Stimulated activated CD4-positive, alpha-beta T cell treated with anti-CD3 and anti-CD28 coated beads, Interleukin-1b, Interleukin-23, amount 100 ng/mL, for 24 hours (primary cell): Measurements from ENCODE around the gene ZNF101.

Experiments
- DNase-seq, 4 experiments: peaks; one replicate each; pipeline ENCODE4 v3.0.0-alpha.2; 2020; ENCODE audit warnings: low read depth in 4 of 4, low spot score in 1 of 4

The ZNF101 gene

GRCh38 chr19:19637523-19638251 is 31.0 kb upstream of the ZNF101 start:
- DNase-seq: no peak

- no peak for DNase-seq
Observed at GRCh38 chr19:19642506-19643157, 26.0 kb upstream of the ZNF101 start.

GRCh38 chr19:19643158-19644053 is 25.2 kb upstream of the ZNF101 start, which contains the start of gene GMIP:
TSS of gene GMIP (minus strand) at chr19:19643657. CDS start at chr19:19643529, 128 bp downstream.
- peak; percentile 73 to 82 (median 76) for DNase-seq

GRCh38 chr19:19644054-19644388 is 24.6 kb upstream of the ZNF101 start:
- DNase-seq: no peak

- no peak for DNase-seq
Observed at GRCh38 chr19:19645233-19645870, 23.3 kb upstream of the ZNF101 start.

GRCh38 chr19:19647037-19647835 is 21.4 kb upstream of the ZNF101 start:
- DNase-seq: no peak

GRCh38 chr19:19649155-19649554 is 19.5 kb upstream of the ZNF101 start:
- no peak for DNase-seq

GRCh38 chr19:19649580-19649995 is 19.1 kb upstream of the ZNF101 start:
- no peak for DNase-seq

- no peak for DNase-seq
Observed at GRCh38 chr19:19650331-19650730, 18.3 kb upstream of the ZNF101 start.

- no peak for DNase-seq
Observed at GRCh38 chr19:19651076-19651475, 17.6 kb upstream of the ZNF101 start.

GRCh38 chr19:19652482-19653295 is 15.9 kb upstream of the ZNF101 start:
- DNase-seq: no peak

GRCh38 chr19:19653597-19654147 is 15.0 kb upstream of the ZNF101 start:
- no peak for DNase-seq

- DNase-seq: no peak
Observed at GRCh38 chr19:19654441-19654840, 14.2 kb upstream of the ZNF101 start.

- DNase-seq: no peak
Observed at GRCh38 chr19:19655051-19655594, 13.5 kb upstream of the ZNF101 start.

GRCh38 chr19:19655641-19656343 is 12.8 kb upstream of the ZNF101 start:
- no peak for DNase-seq

GRCh38 chr19:19656451-19657396 is 11.9 kb upstream of the ZNF101 start:
- no peak for DNase-seq

GRCh38 chr19:19657397-19657783 is 11.2 kb upstream of the ZNF101 start:
- DNase-seq: no peak
